Superior temporal gyrus (tissue), 1 donor: Measurements from ENCODE around the gene LCE1F.

Experiments used
- DNase-seq: peaks from one replicate; pipeline ENCODE4 v3.0.0-alpha.2; 2016; ENCODE audit errors: extremely low spot score

The LCE1F gene, protein sequence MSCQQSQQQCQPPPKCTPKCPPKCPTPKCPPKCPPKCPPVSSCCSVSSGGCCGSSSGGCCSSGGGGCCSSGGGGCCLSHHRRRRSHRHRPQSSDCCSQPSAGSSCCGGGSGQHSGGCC

DNA sequence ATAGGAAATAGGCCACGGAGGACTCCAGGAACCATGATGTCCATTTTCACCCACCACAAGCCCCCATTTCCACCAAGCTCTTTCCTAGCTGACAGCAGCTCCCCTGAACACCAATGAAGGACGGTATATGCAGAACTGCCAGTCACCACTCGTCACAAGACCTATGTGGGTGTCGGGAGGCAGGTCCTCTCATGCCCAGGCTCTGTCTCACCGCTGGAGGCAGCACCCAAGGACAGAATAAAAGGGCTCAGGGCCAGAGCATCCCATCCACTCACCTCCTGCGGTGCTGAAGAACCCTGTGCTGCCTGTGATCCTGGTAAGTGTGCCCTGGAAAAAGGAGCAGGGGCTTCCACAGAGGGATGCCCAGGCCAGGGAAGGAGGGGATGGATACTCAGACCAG is at the start of gene LCE1F:
Gene LCE1F, plus strand, starts transcription at position 266 of the 400 bp plus-strand sequence. CDS start 1,232 bp downstream, outside the sequence.
- no peak for DNase-seq

DNA sequence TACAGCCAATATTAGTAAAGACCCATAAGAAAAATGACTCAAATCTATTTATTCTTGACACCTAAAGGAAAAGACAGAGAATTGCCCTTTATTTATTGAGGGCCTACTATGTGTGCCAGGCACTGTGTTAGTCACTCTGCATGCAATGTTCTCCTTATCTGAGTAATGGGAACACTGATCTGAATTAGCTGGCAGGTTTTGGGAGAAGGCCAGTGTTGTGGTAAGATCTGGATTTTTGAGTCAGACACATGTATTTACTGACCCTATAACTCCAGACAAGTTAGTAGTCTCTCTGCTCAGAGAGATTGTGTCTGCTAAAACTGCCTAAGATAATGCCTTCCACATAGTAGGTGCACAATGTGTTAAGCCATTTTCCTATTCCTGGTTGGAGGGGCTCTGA is 49.7 kb upstream of the LCE1F start:
- DNase-seq: no peak

DNA sequence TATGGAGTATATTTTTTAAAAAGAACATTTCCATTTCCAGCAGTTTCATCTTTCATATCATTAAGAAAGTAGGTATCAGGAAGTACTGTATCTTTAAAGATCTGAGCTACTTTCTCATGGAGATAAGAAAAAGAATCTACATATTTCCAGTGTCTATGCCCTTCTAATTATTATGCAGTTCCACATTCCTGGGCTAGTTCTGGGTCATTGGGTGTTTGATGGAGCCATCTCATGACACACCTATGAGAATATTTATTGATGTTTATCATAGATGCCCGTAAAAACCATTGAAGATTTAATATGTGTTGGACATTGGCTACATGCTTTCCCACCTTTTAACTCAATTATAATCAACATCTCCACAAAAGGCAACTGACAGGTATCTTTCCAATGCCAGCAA is 46.0 kb upstream of the LCE1F start:
- no peak for DNase-seq

DNA sequence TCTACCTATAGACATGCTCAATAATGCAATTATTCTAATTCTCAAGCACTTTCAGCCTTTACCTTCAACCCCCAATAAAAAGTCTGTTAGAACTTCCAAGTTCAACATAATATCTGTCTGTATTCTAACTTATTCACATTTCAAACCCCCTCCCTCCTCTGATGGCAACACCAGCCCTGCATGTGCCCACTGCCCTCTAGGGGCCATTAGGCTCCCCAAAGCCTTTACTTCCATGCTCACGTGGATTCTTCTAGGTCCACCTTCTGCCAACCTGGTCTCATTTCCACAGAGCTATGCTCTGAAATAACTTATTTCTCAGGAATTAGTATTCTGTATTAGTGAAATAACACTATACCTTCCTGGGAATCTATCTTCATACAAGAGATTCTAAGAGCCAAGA is 39.3 kb upstream of the LCE1F start:
- DNase-seq: no peak

DNA sequence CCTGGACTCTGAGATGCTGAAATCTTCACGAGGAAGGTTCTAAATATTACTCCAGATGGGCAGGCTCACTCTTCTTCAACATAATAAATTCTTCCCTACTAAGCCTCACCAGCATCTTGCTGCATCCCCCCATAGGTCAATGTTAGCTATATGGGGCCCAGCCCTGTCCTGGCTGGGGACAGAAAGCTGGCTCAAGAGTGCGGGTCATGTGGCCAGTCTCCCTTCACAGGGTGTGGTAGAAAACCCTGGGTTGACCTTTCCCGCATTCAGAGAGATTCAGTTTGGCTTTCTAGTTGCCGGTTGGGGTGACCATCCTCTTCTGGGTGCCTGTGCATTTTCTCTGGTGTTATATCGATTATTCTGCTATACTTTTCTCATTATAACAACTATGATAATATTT is 36.9 kb upstream of the LCE1F start:
- no peak for DNase-seq

DNA sequence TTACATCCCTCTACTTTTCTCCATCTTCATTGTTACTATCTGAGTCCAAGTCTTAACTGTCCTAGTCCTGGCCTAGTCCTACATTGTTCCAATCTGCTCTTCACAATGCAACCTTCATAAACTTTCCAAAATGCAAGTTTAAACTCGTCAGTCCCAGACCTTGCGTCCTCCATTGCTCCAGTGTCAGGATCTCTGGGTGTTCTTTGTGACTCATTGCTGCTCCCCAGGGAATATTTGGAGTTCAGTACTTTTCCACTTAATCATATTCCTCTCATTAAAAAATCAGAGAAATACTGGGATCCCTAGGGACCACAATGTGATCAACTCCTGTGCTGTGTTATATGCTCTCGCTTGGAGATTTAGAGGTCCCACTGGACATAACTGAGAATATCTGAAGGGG is 35.1 kb upstream of the LCE1F start:
- no peak for DNase-seq

DNA sequence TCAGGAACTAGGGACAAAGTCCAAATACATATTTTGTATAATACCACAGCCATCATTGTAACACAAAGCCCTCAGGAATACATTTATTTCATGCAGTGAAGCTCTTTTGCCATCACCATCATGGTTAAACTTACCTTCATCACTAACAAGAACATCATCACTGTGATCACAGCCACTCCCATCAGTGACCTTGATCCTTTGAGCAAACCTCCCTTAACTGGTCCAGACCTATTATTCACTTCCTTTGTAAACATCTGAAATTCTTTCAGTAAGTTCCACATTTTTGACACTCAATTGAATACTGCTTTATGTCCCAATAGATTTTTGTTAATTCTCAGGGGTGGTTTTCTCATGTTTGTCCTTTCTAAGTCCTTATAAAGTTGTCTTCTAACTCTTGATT is 33.3 kb upstream of the LCE1F start:
- DNase-seq: no peak

DNA sequence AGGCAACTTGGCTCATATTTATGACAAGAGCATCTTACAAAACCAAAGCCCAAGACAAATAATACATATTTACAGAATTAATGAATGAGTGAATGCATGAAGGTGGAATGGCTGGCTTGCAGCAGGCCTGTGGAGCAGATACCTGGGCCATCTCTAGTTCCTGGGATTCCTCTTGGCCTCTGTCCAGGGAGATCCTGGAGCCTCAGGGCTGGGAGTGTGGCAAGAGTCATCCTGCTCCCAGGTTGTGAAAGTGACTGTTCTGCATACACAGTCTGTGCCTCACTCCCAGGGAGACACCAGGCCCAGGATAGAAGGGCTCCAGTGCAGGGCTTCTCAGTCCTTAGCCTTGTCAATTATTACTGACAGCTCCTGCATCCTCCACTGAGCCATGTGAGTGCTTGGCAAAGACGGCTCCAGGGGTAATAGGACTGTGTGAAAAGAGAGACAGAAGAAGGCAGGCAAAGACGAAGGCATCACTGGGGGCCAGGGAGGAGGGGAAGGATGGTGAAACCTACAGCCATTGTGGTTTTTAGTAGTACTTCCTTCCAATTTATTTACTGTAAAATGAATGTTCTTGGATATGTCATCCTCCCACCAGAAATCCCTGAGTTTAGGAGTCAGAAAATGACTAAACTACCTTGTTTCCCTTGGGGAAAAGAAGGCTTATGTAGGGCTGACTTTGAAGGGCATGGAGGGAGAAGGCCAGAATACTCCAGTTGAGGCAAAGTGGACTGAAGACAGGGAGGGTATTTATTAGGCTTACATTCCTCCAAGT is 31.4 kb upstream of the LCE1F start:
- DNase-seq: no peak

DNA sequence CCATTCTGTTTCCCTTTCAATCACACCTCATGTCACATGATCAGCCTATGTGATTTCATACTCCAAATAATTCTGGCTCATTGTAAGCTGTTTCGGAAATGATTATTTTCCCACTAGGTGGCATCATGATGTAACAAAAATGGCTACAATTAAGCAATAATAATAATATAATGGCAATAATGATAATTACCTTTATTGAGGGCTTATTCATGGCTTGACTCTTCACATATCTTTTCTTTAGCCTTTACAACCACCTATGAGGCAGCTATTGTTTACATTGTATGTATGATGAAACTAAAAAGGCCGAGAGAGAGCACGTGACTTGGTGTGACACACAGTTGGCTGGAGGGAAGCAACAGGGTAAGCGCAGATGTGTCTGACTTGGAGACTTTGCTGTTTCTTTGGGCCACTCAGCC is 29.6 kb upstream of the LCE1F start:
- no peak for DNase-seq

DNA sequence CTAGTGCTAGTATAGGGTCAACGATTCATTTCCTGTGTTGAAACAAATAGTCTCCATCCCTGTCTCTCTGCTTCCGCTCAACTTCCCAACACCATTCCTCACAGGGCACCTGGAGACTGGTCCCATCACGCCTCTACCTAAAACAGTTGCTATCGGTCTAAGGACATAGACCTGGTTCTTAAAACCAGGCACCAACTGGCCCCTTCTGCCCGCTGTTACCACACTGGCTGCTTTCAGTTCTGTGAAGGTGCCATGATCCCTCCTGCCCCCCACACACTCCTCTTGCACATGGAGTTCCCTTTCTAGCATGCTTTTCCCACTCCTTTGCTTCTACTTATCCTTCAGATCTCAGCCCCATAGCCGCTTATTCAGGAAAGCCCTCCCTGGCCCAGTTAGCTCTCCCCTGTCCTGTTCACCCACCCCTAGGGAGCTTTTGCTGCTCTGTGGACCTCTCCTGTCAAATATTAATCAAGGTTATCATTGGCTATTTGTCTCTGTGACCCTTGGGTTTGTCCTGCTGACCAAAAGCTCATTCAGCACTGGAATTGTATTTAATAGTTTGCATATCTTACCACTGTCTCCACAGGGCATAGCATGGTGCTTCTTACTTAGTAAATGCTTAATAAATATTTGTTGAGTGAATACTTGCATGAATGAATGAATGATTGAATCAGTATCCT is 29.0 kb upstream of the LCE1F start:
- DNase-seq: no peak

DNA sequence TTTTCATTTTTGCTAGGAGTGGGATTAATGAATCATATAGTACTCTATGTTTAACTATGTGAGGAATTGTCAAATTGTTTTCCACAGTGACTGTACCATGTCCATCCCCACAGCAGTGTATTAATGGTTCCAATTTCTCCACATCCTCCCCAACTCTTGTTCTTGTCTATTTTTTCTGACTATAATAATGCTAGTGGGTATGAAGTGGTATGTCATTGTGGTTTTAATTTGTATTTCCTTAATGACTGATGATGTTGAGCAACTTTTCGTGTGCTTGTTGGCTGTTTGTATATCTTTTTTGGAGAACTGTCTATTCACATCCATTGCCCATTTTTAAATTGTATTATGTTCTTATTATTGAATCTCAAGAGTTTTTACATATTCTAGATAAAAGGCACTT is 27.1 kb upstream of the LCE1F start:
- DNase-seq: no peak

DNA sequence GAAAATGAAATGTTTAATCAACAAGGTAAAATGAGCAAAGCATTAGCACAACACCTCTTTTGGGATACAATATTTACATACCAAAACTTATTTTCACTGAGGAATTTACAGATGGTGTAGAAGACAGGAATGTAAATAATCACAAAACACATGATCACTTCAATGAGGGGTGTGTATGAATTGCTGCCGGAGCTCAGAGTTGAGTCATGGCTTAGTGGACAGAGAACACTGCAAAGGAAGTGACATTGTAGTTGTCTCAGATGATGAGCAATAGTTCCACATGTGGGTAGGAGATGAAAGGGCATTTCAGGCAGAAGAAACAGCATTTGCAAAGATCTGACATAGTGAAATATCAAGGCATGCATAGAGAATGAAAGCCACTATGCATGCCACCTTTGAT is 22.7 kb upstream of the LCE1F start:
- no peak for DNase-seq

DNA sequence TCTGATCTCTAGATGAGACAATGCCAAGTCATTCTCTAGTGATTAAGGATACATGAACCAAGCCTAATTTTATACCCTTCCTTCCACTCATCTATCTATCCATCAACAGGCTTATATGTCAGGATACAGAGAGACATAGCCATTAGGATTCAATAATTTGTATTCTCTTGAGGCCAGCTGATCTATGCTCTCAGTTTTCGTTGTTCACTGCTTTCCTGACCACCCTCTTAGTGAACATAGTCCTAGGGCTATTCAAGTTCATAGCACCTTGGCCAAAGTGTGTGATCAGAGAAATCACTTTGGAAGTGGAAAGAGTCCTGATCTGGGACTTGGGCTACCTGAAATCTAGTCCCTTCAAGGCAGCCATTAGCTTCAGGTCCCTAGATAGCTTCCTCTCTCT is 21.4 kb upstream of the LCE1F start:
- no peak for DNase-seq

DNA sequence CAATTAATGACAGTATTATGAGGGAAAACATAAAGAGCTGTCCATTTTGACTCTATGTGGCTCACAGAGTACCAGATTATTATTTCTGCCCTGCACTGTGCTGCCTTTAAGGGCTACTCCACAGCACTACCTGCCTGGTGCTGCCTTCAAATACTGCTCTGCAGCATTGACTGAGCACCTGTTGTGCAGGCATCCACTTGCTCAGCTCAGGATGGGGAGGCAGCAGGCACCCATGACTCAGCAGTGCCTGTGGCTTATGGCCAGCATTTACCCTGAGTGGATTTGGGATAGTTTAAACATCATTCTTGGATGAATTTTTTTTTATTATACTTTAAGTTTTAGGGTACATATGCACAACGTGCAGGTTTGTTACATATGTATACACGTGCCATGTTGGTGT is 18.1 kb upstream of the LCE1F start:
- DNase-seq: no peak

DNA sequence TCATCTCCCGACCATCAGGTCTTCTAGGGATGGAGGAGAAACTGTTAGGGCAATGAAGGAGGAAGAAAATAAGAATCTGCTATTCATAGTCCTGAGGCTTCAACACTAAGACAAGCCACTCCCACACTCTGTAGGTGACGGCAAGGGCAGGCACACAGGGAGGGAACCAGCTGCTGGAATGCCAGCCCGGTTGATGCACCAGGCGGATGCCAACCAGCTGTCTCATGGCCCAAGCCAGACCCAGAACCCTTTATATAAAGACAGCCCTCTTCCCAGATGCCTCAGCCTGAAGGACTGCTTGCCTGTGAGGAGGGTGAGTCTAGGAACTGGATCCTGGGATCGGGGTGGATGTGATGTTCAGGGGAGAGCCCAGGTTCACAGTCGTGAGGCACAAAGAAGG is 17.2 kb upstream of the LCE1F start, which contains the start of gene KPRP:
Gene KPRP, plus strand, starts transcription at position 279 of the 400 bp plus-strand sequence. CDS start 1,564 bp downstream, outside the sequence.
- no peak for DNase-seq

DNA sequence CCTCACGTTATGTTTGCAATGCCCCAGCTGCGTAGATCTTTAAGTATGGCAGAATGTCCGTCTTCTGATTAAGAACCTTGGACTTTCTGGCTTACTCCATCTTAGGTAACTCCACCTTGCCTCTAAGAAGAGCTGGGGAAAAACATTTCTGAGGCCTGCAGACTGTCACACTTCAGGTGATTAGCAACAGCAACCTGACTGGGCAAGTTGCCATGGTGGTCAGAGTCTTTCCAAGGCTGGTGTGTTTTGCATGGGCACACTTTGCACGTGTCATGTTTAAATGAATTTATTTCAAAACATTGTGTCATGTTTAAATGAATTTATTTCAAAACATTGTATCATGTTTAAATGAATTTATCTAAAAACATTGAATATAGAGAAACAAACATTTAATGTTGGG is 16.3 kb upstream of the LCE1F start:
- no peak for DNase-seq

DNA sequence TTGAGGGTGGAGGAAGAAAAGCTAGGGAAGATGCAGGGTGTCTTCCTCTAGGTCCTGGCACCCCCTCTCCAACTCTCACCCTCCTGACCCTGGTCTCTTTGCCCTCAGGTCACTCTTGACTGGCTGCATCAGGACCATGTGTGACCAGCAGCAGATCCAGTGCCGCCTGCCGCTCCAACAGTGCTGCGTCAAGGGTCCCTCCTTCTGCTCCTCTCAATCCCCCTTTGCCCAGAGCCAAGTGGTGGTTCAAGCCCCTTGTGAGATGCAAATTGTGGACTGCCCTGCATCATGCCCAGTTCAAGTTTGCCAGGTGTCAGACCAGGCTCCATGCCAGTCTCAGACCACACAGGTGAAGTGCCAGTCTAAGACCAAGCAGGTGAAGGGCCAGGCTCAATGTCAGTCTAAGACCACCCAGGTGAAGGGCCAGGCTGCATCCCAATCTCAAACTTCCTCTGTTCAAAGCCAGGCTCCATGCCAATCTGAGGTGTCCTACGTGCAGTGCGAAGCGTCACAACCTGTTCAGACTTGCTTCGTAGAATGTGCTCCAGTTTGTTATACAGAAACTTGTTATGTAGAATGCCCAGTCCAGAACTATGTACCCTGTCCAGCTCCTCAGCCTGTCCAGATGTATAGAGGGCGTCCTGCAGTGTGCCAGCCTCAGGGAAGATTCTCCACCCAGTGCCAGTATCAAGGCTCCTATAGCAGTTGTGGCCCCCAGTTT is 15.3 kb upstream of the LCE1F start:
- no peak for DNase-seq

DNA sequence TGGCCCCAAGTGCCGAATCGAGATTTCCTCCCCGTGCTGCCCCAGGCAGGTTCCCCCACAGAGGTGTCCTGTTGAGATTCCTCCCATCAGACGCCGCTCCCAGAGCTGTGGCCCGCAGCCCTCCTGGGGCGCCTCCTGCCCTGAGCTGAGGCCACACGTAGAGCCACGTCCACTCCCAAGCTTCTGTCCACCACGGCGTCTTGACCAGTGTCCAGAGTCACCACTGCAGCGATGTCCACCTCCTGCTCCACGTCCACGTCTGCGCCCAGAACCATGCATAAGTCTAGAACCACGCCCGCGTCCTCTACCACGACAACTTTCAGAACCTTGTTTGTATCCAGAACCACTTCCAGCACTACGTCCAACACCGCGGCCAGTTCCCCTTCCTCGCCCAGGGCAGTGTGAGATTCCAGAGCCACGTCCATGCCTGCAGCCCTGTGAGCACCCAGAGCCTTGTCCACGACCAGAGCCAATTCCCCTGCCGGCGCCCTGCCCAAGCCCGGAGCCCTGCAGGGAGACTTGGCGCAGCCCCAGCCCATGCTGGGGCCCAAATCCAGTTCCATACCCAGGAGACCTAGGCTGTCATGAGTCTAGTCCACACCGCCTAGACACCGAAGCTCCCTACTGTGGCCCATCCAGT is 14.3 kb upstream of the LCE1F start:
- DNase-seq: no peak

DNA sequence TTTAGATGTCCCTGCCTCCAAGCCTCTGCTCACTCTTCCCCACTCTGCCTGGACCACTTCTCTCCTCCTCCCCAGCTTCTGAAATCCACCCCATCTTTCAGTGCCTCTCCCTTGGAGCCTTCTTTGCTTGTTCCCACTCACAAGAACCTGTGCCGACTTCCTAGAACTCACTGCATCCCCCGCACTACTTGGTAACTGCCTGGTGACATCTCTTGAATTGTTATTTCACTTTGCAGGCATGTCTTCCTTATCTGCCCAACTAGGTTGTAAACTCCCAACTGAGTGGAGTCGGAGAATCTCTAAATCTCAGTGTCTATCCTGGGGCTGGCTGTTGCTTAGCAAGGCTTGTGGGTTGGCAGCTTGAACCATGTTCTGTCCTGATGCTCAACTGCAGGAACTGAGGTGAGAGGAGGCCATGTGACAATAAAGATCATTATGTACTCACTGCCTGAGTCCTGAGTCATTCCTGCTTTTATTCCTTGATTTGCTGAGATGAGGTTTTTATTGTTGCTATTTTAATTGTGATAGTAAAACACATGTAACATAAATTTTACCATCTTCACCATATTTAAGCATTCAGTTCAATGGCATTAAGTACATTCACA is 13.2 kb upstream of the LCE1F start:
- peak; percentile 22 for DNase-seq

DNA sequence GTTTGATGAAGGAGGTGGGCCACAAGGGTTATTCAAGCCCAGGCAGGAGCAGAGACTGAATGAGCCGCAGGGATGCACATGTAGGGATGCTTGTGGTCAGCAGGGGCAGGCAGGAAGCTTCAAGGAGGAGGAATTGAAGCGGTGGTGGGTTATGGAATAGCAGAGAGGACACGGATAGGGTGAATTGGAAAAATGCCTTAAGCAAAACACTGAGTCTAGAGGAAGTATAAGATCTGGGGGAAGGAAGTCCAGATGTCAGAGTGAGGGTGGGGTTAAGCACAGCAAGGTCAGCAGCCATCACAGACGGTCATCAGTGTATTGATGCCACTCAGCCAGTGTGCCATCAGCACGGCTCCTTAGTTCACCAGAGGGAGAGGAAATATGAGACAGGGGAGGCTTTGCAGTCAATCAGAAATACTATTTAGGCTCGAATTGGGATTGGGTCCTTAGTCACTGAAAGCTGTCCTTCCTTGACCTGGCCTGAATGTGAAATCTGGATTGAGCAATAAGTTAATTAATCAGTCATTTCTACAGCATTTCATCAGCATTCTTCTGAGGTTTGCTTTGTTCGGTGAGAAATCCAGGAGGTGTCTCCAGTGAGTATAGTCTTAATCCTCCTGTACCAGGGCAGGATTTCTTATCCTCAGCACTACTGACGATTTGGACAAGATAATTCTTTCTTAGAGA is 6.0 kb upstream of the LCE1F start:
- no peak for DNase-seq

DNA sequence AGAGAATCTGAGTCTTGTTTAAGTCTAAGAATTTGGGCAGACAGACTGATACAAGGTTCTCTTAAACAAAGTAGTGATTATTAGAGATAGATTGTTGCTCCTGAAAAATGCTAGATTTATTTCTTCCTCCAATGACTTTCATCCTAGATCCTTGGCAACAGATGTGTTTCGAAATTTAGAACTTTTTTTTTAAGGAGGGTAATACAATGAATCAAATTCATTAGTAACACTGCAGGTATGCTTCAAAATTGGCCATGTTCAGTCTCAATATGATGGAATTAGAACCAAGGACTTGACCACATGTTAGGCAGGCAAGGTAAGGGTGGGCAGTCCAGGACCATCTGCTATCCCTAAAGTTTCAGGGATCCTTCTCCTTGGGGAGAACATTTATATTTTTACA is 4.5 kb upstream of the LCE1F start:
- no peak for DNase-seq
